HG03442 (cell line): ENCODE measurements around the gene EPB41L1.
"Not testable (repeated sequence)": the region's sequence is repeated elsewhere in the genome, so short reads cannot be mapped to it uniquely, and the experiment has no call there.

Source experiments
- ATAC-seq: cut with Tn5 transposase; IDR thresholded peaks from one replicate; pipeline ENCODE4 v1.9.1; 2021; ENCODE audit warnings: mild to moderate bottlenecking, moderate library complexity; ENCODE audit not compliant: unreplicated experiment

Gene EPB41L1

DNA sequence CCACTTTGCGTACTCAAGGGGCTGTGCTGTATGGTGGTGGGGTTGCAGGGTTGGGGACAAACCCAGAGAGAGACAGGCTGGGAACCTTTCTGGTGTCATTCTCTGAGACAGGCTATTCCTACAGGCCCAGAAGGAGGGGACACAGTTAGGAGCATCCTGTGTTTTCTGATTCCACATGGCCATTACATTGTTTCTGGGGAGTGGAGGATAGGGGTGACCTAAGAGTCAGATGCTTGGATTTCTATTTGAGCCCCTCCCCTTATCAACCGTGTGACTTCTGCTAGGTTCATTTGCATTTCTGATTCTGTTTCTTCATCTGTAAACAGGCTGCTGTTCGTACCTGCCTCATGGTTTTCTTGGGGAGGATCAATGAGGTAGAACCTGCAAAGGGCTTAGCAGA lies 29.4 kb upstream of the EPB41L1 start:
- ATAC-seq = no peak

GRCh38 chr20:36126836-36127527 lies 27.6 kb upstream of the EPB41L1 start:
- no peak for ATAC-seq

DNA sequence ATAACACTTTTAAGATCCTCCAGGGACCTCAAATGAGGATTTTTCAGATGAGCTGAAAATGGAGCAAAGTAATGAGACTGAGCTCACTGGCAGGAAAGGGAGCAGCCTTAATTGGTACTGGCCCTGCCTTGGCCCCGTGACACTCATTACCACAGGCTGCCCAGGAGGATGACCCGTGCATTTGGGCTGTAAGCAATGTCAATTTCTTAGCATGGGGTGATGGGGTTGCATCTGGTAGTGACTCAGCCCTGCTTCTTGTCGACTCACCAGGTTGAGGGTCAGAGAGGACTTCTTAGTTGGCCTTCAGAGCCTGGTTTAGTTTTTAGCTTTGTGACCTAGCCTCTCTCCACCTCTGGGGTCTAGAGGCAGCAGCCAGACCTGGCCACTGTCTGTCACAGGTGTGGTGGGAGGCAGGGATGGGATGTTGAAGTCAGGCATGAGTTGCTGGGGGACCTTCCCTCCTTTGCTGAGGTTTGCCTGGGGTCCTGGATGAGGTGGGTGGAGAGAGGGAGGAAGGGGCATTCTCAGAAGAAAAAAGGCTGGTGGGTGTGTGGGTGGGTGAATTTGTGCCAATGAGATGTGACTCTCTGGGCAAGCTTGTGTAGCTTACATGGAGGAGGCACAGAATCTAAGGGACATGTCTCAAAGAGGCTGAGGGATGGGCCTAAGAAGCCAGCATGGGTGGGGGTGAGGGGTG lies 25.9 kb upstream of the EPB41L1 start:
- no peak for ATAC-seq

GRCh38 chr20:36129160-36129543 lies 25.4 kb upstream of the EPB41L1 start:
- ATAC-seq = no peak

GRCh38 chr20:36130390-36130789 lies 24.1 kb upstream of the EPB41L1 start:
- ATAC-seq = no peak

DNA sequence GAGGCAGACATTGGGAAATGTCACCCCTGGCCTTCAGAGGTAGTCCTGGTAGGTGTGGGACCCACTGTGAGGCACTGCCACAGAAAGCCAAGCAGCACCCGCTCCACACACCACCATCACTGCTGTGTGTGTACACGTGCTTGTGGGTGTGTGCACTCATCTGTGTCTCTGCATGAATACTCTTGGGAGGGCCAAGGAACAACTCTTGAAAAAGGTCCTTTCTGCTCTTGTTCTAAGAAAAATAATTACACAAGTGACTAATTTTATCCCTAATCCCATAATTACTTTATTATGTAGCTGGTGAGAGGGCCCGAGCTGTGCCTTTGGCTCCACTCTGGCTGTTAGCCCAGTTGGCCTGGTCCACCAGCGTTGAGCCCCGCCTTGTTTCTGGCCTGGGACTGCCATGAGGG lies 21.7 kb upstream of the EPB41L1 start:
- ATAC-seq = no peak

DNA sequence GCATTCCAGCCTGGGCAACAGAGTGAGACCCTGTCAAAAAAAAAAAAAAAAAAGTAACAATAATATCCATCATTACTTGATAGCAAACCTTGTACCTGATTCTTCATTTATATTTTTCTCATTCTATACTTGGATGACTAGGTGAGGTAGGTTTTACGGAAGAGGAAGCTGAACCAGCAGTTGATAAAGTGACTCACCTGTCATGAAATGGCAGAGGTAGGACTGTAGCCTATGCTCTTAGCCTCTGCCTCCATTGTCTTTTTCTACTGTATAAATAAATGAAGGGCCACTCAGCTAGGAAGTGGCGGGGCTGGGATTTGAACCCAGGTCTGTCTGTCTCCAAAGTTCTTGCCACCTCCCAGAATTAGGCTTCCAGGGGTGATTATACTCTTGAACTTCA lies 20.7 kb upstream of the EPB41L1 start:
- no peak for ATAC-seq

GRCh38 chr20:36135159-36135558 lies 19.4 kb upstream of the EPB41L1 start:
- no peak for ATAC-seq

GRCh38 chr20:36135821-36136220 lies 18.7 kb upstream of the EPB41L1 start:
- no peak for ATAC-seq

DNA sequence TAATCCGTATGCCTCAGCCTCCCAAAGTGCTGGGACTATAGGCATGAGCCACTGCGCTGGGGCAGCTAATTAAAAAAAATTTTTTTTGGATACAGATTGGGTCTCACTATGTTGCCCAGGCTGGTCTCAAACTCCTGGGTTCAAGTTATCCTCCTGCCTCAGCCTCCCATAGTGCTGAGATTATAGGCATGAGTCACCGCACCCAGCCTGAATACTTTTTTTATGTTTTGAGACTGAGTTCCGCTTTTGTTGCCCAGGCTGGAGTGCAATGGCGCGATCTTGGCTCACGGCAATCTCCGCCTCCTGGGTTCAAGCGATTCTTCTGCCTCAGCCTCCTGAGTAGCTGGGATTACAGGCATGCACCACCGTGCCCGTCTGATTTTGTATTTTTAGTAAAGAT lies 17.2 kb upstream of the EPB41L1 start:
- not testable (repeated sequence) for ATAC-seq

GRCh38 chr20:36141310-36141709 lies 13.2 kb upstream of the EPB41L1 start:
- no peak for ATAC-seq

GRCh38 chr20:36144336-36144735 lies 10.2 kb upstream of the EPB41L1 start:
- ATAC-seq = no peak

DNA sequence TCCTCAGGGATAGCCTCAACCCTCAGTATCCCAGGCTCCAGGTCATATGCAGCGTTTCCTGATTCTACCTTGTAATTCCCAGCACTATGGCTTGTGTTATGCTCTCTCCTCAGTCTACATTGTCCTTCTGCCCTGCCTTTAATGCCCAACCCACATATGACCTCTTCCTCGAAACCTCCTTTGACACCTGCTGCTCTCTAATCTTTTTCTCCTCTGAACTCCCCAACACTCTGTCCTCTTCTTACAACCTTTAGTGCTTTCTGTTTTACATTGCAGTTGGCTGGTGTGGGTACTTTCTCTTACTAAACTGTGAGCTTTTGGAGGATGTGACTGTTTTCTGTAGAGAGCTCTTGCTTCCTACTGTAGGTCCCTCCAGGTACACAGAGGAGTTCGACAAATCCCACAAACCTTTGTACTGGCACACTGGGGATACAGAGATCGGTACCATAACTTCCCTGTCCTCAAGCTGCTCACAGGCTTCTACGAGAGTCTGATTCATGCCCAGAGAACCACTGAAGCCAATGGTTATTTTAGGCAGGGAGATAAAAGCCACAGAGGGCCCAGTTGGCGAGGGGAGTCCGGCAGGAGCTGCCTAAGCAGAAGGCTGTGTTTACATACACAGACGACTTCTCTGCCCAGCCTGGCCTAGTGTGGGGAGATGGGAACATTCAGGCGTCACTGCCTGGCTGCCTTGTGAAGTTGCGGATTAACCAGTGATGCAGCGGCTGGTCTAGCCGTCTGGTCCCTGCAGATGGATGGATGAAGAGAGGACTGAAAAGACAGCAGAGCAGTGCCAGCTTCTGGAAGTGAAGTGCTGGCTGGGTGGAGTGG lies 8.4 kb upstream of the EPB41L1 start:
- ATAC-seq = no peak

DNA sequence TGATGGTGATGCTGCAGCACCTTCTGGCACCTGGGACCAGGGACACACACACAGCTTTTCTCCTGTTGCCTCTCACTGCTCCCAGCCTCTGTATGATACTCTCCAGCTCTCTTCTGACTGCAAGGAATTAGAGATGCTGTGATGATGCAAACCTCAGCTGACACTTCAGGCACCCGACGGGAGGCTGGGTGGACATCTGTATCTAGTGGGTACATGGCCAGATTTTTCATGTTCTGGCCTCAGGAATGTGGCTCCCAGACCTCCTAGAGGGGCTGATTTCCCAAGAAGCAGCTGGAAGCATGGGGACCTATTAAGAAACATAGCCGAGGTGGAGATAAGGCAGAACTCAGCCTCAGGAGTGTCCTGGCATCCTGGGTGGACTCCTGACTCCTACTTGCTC lies 6.8 kb upstream of the EPB41L1 start:
- ATAC-seq = no peak

DNA sequence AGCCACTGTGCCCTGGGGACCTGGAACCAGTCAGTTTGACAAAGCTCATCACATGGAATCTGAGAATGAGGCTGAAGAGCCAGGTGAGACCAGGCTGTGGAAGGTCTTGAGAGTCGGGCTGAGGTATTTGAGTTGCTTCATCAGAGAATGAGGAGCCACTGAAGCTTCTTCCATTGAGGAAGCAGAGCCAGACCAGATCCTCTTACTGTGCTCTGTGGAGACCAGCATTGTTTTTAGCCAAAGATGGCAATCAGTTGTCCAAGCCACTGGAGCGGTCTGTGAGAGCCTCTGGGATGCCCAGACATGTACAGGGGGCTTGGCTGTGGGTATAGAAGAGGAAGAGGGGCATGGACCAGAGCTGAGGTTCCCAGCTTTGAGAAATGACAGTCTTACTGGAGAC lies 6.1 kb upstream of the EPB41L1 start:
- ATAC-seq = no peak

DNA sequence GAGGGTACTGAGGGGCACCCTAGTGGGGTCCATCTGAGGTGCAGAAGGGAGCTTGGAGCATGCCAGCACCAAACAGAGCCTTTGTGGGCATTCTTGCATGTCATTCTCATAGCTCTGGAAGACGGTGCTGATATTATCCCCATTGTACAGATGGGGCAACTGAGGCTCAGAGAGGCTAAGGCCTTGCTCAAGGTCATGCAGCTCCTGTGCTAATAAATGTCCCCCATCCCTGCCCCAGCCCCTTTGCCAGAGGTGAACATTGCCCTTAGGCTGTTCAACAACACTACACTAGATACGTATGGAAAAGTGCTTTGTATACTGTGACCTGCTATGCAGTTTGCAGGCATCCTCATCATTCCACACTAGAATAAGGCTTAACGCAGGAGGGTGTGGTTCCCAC lies 5.5 kb upstream of the EPB41L1 start:
- no peak for ATAC-seq

GRCh38 chr20:36149469-36149868 lies 5.1 kb upstream of the EPB41L1 start:
- ATAC-seq = no peak

DNA sequence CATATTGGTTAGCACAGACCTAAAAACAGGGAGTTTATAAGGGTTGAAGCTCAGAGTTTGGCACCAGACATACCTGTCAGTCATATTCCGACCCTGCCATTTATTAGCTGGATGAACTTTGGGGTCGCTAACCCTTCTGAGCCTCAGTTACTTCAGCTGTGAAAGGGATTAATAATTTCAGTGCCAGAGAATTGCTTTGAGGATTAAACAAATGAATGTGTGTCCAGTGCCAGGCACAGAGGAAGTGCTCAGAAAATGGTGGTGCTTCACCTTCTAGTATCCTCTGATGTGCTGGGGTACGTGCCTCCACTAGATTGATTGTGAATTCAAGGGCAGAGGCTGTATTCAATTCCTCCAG lies 4.1 kb upstream of the EPB41L1 start:
- no peak for ATAC-seq

GRCh38 chr20:36150847-36151539 lies 3.5 kb upstream of the EPB41L1 start:
- no peak for ATAC-seq

DNA sequence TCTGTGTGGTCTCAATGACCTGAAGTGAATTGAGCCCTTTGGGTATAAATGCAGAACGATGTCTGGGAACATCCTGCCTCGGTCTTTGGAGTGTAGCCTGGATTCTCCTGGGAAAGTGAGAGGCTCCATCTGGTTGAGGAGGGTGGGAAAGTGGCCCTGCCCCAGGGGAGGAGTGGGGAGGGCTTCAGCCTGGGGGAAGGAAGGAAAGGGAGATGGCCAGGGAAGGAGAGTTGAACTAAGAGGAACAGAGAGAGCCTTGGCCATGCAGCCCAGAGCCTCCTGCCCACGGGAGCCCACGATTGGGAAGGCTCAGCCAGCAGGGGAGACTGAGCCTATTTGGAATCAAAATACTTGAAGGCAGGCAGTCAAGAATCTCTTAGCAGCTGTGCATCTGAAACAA lies 2.3 kb upstream of the EPB41L1 start:
- no peak for ATAC-seq

- ATAC-seq = no peak
Observed at GRCh38 chr20:36153204-36153603, 1.3 kb upstream of the EPB41L1 start.
